Measurements from ENCODE around the gene RTN4R.

Gene RTN4R

DNA sequence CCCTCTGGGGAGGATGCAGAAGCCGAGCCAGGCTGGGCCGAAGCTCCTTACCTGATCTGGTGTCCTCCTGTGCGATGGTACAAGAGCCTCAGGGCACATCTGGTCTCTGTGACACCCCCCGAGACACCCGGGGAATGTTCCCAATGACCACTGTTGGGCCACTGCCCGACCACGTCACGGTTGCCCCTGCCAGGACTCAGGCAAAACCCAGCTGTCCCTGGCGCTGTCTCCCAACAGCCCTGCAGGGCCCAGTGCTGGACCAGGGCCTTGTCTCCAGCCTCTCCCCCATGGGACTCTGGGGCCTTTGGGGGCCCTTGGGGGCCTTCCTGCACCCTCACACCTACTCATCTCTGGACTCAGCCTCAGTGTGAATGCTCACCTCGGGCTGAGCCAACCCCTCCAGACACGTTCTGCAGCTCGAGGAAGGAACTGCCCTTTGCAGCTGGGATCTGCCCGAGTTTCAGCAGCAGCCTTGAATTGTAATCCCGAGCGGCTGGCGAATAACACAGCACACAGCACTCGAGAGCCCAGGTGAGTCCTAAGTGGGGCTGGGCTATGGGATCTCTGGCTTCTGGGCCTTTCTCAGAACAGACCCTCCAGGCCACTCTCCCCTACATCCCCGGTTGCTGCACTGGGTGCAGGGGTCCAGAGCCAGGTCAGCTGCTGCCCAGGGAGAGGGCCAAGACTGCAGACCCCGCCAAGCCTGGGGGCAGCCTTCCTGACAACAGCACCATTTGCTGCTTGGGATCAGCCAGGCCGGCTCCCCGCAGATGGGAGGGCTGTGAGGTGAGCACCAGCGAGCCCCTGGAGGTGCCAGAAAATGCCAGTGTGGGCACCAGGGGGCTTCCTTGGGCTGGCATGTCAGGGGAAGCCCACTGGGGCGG, 39.8 kb downstream of the RTN4R start:
- TF ChIP-seq ZNF768 (tag by site-specific recombination; IDR thresholded peaks at IDR 0.05) (no peak), ZNF121 (tag by site-specific recombination; IDR thresholded peaks at IDR 0.05) (no peak), ZNF701 (tag by site-specific recombination; IDR thresholded peaks at IDR 0.05) (no peak), ZNF571 (tag by site-specific recombination; IDR thresholded peaks at IDR 0.05) (no peak), ZSCAN16 (tag by site-specific recombination; IDR thresholded peaks at IDR 0.05) (no peak), ZSCAN30 (tag by site-specific recombination; IDR thresholded peaks at IDR 0.05) (no peak), IKZF3 (tag by site-specific recombination; IDR thresholded peaks at IDR 0.05) (no peak), SP7 (tag by site-specific recombination; IDR thresholded peaks at IDR 0.05) (no peak)
- TF ChIP-seq, protein P1, sequence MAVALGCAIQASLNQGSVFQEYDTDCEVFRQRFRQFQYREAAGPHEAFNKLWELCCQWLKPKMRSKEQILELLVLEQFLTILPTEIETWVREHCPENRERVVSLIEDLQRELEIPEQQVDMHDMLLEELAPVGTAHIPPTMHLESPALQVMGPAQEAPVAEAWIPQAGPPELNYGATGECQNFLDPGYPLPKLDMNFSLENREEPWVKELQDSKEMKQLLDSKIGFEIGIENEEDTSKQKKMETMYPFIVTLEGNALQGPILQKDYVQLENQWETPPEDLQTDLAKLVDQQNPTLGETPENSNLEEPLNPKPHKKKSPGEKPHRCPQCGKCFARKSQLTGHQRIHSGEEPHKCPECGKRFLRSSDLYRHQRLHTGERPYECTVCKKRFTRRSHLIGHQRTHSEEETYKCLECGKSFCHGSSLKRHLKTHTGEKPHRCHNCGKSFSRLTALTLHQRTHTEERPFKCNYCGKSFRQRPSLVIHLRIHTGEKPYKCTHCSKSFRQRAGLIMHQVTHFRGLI (tag by site-specific recombination; IDR thresholded peaks at IDR 0.05): no peak
- TF ChIP-seq, protein P2, sequence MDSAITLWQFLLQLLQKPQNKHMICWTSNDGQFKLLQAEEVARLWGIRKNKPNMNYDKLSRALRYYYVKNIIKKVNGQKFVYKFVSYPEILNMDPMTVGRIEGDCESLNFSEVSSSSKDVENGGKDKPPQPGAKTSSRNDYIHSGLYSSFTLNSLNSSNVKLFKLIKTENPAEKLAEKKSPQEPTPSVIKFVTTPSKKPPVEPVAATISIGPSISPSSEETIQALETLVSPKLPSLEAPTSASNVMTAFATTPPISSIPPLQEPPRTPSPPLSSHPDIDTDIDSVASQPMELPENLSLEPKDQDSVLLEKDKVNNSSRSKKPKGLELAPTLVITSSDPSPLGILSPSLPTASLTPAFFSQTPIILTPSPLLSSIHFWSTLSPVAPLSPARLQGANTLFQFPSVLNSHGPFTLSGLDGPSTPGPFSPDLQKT (IDR thresholded peaks at IDR 0.05; ENCODE audit: borderline replicate concordance, low read depth, low read length): no peak
- Histone ChIP-seq H3K36me3 (ENCODE audit: control insufficient read depth in 2 of 2, insufficient read depth in 1 of 2, low read length in 2 of 2) (no peaks in the 10 kb centered on the region), H3K9me3 (ENCODE audit: control insufficient read depth, insufficient read depth, low read depth, low read length) (no peaks in the 10 kb centered on the region), H3K27ac (ENCODE audit: extremely low read depth, low read depth, low read length) (no peak overlapping the region), H3K4me3 (ENCODE audit: low read depth, low read length) (no peak overlapping the region), H3K4me1 (ENCODE audit: control insufficient read depth, insufficient read depth, low read length) (no peaks in the 10 kb centered on the region)
- CTCF ChIA-PET: interaction anchor here (0.5 to 2.8 kb wide), 4 partner anchors 10 to 213 kb away, joined by 3 to 12 read pairs (median 6); no protein-coding TSS in a partner anchor
- POLR2A ChIA-PET: no interaction called here

DNA sequence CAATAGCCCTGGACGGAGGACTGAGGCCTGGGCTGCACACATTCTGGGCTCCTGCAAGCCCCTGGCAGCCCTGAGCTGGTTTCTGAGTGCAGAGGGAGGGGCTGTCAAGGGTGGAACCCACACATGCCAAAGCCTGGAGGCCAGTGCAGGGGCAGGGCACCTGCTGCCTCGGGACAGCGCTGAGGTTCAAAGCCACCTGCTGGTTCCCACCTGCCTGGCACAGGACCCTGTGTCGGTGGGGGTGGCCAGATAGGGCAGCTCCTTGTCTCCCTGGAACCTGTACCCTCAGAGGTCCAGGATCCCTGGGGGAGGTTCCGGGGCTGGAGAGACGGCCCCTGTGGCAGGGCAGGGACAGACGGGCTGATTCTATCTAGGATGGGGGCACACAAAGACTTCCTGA, 40.8 kb downstream of the RTN4R start:
- ChIA-PET CTCF (interaction anchor here (0.6 to 2.8 kb wide), 3 partner anchors 11 to 68 kb away, joined by 3 to 12 read pairs (median 4); no protein-coding TSS in a partner anchor), POLR2A (no interaction called here)
- Histone ChIP-seq H3K36me3 (ENCODE audit: control insufficient read depth in 2 of 2, insufficient read depth in 1 of 2, low read length in 2 of 2) (no peaks in the 10 kb centered on the region), H3K9me3 (ENCODE audit: control insufficient read depth, insufficient read depth, low read depth, low read length) (no peaks in the 10 kb centered on the region), H3K27ac (ENCODE audit: extremely low read depth, low read depth, low read length) (no peak overlapping the region), H3K4me3 (ENCODE audit: low read depth, low read length) (no peak overlapping the region), H3K4me1 (ENCODE audit: control insufficient read depth, insufficient read depth, low read length) (no peaks in the 10 kb centered on the region)
- TF ChIP-seq ZNF596 (tag by site-specific recombination; IDR thresholded peaks at IDR 0.05) (no peak), SCRT2 (tag by site-specific recombination; IDR thresholded peaks at IDR 0.05) (peak; percentile 57; the same call in 1 of the 2 replicates)

DNA sequence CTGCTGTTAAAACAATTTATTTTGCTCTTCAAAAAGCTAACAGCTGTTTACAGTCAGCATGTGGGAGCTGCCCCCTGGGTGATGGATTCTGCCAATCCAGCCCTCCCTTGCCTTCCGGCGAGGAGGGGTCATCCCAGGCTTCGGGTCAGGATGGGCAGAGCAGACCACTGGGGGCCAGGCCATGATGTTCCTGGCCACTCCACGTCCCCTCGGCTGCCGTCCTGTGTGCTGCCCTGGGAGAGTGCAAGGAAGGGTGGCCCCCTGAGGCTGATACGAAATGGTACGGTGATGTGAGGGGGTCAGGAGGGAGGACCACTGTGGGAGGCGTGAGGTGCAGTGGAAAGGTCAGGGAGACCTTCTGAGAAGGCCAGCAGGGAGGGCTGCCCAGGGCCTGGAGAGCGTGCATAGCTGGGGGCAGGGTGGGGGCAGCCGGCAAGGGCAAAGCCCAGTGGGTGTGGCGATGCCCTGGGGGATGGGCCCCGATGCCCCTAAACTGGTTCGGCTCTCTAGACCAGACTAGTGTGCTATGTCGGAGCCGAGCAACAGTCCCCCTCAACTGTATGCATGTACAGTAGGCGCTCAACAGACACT, 41.3 kb downstream of the RTN4R start:
- peak; percentile 18; the same call in 1 of the 2 replicates for TF ChIP-seq GLIS1 (tag by site-specific recombination; IDR thresholded peaks at IDR 0.05)
- TF ChIP-seq, protein P3, sequence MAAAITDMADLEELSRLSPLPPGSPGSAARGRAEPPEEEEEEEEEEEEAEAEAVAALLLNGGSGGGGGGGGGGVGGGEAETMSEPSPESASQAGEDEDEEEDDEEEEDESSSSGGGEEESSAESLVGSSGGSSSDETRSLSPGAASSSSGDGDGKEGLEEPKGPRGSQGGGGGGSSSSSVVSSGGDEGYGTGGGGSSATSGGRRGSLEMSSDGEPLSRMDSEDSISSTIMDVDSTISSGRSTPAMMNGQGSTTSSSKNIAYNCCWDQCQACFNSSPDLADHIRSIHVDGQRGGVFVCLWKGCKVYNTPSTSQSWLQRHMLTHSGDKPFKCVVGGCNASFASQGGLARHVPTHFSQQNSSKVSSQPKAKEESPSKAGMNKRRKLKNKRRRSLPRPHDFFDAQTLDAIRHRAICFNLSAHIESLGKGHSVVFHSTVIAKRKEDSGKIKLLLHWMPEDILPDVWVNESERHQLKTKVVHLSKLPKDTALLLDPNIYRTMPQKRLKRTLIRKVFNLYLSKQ (tag by site-specific recombination; IDR thresholded peaks at IDR 0.05; ENCODE audit: borderline replicate concordance): no peak
- TF ChIP-seq, protein P4, sequence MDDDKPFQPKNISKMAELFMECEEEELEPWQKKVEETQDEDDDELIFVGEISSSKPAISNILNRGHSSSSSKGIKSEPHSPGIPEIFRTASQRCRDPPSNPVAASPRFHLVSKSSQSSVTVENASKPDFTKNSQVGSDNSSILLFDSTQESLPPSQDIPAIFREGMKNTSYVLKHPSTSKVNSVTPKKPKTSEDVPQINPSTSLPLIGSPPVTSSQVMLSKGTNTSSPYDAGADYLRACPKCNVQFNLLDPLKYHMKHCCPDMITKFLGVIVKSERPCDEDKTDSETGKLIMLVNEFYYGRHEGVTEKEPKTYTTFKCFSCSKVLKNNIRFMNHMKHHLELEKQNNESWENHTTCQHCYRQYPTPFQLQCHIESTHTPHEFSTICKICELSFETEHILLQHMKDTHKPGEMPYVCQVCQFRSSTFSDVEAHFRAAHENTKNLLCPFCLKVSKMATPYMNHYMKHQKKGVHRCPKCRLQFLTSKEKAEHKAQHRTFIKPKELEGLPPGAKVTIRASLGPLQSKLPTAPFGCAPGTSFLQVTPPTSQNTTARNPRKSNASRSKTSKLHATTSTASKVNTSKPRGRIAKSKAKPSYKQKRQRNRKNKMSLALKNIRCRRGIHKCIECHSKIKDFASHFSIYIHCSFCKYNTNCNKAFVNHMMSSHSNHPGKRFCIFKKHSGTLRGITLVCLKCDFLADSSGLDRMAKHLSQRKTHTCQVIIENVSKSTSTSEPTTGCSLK (tag by site-specific recombination; IDR thresholded peaks at IDR 0.05): no peak
- TF ChIP-seq ZIC2 (tag by site-specific recombination; IDR thresholded peaks at IDR 0.05): peak; percentile 33; the same call in 1 of the 2 replicates
- peak; percentile 40; the same call in 1 of the 2 replicates for TF ChIP-seq GLIS2 (tag by site-specific recombination; IDR thresholded peaks at IDR 0.05)
- TF ChIP-seq ZNF510 (tag by site-specific recombination; IDR thresholded peaks at IDR 0.05; ENCODE audit: insufficient replicate concordance): no peak
- Histone ChIP-seq H3K4me1 (ENCODE audit: control insufficient read depth, insufficient read depth, low read length) (no peaks in the 10 kb centered on the region), H3K36me3 (ENCODE audit: control insufficient read depth in 2 of 2, insufficient read depth in 1 of 2, low read length in 2 of 2) (no peaks in the 10 kb centered on the region), H3K9me3 (ENCODE audit: control insufficient read depth, insufficient read depth, low read depth, low read length) (no peaks in the 10 kb centered on the region), H3K4me3 (ENCODE audit: low read depth, low read length) (no peak overlapping the region), H3K27ac (ENCODE audit: extremely low read depth, low read depth, low read length) (no peak overlapping the region)
- CTCF ChIA-PET: interaction anchor here (0.7 to 2.8 kb wide), 2 partner anchors 12 to 33 kb away, joined by 3 to 12 read pairs; no protein-coding TSS in a partner anchor
- POLR2A ChIA-PET: no interaction called here

Measured in HEK293 (cell line).